Amniotic epithelial cell (primary cell): ENCODE results near the gene POU3F2.

Experiments
- DNase-seq: peaks from one replicate; pipeline ENCODE4 v3.0.0-alpha.2; 2010; ENCODE audit warnings: low read depth

Gene POU3F2

DNA sequence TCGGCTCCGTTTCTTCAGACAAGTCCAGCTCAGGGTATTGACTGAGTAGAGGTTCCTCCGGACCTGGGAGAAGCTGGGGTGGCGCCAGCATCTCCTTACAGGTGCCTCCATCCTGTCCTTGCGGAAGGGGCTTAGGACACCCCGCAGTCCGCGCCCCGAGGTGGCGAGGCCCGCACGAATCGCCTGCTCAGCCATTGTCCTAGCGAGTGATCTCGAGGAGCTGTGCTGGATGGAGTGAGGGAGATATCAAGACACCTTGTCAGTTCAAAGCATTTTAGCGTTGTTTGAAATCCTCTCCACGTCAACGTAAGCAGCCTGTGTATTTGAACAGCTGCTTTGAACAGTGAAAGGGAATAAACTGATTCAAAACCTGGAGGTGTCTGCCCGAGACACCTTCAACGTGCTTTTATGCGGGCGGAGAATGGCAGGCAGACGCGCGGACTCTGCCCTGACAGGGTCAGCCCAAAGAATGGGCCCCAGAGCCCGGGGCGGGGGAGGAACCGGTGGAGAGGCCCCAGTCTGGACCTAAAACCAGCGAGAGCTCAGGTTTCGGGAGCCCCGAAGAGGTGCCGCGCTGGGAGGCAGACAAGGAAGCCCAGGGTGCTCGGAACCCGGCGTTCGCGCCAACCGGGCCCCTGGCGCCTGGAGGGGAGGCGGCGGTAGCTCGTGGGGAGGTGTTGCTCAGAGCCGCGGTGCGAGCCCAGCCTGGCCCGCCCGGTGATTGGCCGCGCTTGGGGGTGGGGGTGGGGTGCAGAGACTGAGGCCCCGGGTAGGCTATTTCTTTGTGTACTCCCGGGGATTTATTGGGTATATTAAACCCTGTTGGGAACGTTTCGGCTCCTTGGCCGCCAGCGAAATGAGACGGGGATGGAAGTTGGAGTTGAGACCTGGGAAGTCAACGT is 3.1 kb upstream of the POU3F2 start:
- no peak for DNase-seq

DNA sequence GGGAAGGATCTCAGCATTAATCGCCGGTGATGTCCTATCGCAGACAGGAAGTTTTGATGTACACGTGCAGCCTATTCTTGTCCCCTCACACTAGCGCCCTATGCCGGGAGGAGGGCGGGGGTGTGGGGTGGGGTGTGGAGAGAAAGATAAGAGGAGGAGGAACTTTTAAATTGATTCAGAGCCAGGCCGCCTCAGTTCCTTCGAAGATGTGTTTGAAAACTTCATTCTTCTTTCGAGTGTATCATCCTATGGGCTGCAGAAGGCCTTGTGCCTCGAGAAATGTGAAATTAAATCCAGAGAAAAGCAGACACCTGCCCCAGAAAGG is 2.5 kb upstream of the POU3F2 start:
- no peak for DNase-seq

DNA sequence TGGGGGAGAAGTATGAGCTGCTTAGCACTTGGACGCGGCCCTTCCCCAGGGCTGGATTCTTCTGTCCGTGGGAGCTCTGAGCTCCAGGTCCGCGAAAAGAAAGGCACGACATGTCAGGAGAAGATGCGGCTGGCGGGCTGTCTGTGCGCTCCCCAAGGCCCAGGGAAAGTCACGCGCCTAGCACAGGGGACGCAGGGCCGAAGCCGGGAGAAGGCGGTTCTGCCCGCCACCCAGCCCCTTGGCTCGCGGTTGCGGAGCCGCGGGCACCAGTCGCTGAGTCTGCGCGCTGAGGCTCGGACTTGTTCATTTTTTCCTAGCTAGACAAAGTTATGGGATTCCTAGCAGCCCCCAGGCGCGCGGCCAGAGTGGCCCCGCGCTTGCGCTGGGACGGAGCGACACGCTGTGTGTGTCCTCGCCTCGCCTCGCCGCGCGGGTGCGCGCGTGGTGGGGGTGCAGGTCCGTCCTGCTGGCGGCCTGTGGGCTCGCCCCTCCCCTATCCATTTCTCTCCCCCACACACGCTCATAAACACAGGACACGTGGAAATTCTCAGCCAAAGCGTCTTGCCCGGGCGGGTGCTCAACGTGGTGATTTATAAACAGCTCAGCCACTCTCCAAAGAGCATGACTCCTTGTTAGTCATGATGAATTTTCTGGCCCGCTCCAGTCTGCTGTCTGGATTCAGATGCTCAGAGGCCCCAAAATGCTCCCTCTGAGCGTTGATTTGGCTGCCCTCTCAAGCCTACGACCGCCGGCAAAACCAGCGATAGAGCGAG is 1.9 kb upstream of the POU3F2 start:
- DNase-seq = peak; percentile 65

DNA sequence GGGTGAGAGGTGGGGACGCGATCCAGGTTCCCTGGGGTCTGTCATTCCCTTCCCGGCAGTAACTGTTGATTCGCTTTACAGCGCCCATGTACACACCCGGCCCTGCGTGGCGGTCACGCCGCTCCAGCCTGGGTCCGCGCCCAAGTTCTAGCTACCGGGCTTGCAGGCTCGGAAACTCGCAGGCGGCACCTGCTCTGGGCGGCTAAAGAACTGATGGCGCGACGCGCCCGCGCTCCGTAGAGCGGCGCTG is 1.4 kb upstream of the POU3F2 start:
- peak; percentile 15 for DNase-seq

DNA sequence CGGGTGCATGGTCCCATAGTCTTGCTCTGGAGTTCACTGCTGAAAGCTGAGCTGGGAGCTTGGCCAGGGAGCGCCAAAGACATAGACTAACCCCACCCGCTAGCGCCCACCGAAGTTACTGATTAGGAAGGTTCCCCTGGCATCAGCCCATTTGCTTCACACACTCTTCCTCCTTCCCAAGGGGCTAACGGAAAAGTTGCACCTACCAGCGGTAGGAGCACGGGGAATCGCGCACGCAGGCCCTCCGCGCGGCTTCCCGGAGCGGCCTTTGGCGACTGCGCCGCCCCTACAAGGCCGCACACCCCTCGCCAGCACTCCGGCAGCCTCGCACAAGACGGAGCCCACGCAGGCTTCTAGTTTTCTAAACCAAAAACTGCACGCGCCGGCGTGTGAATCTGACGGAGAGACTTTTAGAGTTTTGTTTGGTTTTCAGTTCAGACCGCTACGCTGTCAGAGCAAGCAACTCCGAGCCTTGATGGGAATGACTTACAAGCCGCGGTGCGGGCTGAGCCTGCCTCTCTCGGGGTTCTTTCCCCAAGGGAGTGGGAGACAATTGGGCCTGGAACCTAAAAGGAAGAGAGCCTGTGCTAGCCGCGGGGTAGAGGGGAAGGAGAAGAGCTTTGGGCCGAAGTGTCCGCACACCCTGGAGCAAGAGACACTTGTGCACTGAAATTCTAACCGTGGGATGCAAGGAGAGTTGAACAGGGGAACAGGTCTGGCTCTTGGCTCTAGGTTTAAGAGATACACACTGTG is 891 bp upstream of the POU3F2 start:
- DNase-seq = peak; percentile 17

DNA sequence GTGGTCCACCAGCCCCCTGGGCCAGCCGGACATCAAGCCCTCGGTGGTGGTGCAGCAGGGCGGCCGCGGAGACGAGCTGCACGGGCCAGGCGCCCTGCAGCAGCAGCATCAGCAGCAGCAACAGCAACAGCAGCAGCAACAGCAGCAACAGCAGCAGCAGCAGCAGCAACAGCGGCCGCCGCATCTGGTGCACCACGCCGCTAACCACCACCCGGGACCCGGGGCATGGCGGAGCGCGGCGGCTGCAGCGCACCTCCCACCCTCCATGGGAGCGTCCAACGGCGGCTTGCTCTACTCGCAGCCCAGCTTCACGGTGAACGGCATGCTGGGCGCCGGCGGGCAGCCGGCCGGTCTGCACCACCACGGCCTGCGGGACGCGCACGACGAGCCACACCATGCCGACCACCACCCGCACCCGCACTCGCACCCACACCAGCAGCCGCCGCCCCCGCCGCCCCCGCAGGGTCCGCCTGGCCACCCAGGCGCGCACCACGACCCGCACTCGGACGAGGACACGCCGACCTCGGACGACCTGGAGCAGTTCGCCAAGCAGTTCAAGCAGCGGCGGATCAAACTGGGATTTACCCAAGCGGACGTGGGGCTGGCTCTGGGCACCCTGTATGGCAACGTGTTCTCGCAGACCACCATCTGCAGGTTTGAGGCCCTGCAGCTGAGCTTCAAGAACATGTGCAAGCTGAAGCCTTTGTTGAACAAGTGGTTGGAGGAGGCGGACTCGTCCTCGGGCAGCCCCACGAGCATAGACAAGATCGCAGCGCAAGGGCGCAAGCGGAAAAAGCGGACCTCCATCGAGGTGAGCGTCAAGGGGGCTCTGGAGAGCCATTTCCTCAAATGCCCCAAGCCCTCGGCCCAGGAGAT is 1.0 kb downstream of the POU3F2 start:
- no peak for DNase-seq

DNA sequence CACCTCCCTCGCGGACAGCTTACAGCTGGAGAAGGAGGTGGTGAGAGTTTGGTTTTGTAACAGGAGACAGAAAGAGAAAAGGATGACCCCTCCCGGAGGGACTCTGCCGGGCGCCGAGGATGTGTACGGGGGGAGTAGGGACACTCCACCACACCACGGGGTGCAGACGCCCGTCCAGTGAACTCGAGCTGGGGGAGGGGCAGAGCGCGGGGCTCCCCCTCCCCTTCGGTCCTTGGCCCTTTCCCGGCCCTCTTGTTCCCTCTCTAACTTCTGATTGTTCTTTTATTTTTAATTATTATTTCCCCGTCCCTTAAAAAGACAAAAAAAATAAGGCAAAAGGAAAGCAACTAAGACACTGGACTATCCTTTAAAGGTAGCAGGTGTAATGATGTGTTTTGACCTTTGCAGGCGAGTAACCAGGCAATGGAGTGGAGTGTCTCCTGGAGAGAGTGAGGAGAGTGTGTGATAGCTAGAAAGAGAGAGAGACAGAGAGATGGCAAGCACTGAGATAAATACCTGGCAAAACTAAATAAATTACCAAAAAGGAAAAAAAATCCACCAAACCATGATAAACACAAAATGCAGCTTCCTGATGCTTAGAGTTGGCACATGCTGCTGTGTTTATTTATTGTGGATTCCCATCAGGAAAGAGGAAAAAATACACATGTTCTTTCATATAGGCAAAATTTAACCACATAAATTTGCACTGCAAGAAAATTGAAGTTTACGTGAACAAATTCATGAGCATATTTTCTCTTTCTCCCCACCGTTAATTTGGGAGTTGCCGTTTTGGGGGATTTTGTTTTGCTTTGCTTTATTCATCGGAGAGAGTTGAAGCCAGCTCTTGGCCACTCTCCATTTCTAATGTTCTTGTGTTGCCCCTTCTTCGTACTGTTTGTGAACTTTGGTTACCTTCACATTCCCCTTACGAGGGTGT is 1.9 kb downstream of the POU3F2 start:
- DNase-seq = no peak

DNA sequence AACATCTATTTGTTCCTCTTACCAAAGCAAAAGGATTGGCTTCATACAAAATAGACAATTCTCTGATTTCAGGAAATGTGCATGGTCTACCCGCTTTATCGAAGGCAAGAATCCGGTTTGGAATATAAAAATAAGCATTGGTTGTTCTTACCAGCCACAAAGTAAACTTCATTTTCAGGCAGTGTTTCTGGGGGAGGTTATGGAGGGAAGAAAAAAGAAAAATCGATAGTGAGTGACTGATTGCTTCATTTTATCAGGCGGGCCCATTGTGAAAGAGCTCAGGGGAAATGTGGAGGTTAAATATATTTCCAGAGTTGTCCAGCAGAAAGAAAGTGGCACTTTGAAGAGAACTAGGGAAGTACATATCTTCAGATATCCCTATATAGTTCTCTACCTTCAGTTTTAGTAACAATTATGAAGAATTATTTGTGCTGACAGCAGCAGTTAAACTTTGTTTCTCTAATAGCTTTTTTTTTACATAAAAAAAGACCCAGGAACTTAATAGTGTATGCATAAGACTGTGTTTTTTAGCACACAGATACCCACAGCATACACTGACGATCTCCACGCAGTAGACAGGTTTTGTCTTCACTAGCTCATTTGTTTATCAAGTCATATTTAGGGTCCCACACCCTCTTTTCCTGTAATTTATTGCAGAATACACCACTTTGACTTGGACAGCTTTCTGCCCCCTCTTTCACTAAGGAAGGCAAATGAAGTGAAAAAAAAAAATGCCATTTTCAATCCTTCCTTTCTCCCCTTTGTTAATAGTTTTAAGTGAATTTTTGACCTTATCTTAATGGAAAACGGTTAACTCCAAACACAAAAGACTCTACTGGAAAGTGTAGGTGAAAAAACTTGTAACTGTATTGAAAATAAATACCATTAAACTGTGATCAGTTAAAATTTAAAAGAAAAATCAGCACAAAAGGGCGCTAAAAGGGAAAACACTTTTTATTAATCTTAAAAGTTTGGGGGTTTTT is 2.9 kb downstream of the POU3F2 start:
- DNase-seq = no peak

DNA sequence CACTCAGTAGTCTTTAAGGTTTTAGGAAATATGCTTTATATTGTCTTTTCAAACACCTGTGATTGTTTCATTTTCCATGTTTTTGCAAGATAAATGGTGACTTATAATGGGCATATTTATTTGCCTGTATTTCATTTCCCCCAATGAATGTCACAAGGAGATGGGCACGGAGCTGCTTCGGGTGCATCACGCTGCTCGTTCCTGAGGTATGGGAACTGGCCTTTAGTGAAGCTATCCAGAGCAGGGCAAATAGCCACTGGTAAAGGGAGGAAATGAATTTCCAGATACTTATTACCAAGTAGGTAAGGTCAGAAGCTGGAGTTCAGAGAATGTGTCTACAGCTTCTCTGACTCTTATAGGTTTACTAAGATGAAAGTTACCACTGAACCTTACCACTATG is 3.7 kb downstream of the POU3F2 start:
- DNase-seq = no peak

DNA sequence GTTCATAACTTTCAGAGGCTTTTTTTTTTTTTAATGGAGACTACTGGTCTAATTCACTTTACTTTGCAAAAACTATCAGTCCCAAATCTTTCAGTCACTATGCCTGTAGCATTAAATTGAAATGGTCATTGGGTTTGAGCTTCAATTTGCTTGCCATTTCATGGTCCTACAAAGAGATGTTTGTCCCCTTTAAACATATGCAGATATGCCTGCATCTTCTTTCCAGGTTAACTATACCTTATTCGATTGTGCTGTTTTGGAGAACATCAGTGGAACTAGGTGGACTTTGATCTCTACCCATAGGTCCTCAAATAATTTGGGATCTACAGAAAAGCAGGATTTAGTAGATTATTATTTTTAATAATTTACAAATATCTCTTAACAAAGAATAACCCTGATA is 4.6 kb downstream of the POU3F2 start:
- no peak for DNase-seq

DNA sequence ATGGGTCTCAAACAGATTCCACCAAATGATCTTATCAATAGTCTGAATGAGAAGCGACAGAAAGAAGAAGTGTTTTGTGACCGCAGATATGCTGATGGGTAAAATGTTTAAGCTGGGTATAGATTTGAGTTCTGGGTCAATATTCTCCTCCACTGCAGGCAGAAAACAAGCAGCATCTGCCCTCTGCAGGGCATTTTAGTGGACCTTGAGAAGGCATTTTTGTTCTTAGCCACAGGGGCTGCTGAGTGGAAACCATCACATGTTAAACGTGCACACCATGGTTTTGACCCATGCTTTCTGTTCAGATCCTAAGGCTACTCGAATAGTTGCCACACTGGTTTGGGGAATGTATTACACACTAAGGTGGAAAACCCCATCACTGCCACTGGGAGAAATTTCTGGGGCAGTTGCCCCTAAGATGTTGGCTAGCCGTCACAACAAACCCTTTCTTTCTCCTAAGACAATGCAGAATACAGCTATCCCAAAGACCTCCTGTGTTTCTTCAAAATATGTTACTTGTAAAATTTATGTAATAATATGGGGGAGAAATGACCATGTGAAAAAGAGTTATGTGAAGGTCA is 5.5 kb downstream of the POU3F2 start:
- DNase-seq = peak; percentile 17

DNA sequence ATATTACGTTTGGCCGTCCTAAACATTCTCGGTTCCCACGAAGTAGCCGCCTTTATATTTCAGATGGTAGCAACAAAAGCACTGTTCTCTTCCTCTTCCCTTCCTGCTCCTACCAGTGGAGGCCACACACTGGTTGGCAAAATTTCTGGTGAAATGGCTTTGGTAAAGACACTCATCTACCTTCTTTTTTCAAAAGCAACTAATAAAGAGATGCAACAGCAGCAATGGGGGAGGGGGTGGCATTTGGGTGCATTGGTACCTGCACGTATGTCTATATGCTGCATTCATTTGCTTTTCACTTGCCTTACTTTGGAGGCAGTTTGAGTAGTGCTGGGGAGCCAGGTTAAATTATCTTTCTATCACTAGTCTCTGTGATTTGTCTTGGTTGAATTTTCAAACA is 6.0 kb downstream of the POU3F2 start:
- no peak for DNase-seq

DNA sequence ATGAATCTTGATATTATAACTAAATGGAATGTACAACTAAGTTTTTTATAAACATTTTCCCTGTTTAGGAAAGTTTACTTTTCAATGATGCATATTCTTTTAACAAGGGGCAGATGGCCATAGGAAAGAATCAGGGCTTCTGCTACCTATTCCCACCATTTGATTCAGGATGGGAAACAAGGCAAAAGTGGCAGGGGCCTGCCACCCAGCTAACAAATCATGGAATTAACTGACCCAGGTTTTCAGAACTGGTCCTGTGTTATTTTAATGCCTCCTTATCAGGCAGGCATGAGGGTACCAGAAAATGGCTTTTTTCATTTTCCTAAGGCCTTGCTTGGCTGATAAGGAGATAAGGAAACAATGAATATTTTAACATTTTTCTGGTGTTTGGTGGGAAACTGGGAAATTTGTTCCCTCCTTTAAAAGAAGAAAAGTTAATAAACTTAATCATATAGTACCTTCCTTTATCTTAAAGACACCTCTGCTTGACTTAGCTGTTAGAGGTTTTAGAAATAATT is 6.7 kb downstream of the POU3F2 start:
- no peak for DNase-seq

DNA sequence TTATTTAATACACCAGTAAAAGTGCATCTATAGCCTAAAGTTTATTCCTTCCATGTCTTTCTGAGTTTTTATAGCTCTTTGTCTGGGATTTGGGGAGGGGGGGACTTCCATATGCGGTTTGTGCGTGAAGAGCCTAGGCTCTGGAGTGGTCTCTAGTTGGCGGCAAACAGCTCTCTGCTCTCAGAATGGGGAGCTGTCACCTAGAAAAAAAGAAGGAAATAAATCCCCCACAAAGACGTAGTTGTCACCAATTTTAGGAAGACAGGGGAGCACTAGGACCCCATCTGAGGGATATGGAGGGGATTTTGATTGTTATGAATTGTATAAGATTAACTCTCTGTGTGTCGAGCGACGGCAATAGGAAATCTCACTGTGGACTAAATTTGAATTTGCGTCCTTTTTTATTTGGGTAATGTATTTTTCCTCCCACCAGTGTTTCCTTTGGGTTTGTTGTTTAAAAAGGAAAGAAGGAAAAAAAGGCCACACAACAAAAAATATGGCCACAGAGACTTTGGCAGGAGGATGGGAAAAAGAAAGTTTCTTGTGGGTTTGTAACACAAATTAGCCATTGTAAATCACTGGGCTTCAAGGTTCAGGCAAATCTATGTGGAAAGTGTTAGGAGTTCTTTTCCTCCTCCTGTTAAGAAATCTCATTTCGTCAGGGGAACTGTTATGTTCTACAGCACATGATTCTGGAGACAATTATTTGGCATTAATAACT is 7.4 kb downstream of the POU3F2 start:
- DNase-seq = no peak

DNA sequence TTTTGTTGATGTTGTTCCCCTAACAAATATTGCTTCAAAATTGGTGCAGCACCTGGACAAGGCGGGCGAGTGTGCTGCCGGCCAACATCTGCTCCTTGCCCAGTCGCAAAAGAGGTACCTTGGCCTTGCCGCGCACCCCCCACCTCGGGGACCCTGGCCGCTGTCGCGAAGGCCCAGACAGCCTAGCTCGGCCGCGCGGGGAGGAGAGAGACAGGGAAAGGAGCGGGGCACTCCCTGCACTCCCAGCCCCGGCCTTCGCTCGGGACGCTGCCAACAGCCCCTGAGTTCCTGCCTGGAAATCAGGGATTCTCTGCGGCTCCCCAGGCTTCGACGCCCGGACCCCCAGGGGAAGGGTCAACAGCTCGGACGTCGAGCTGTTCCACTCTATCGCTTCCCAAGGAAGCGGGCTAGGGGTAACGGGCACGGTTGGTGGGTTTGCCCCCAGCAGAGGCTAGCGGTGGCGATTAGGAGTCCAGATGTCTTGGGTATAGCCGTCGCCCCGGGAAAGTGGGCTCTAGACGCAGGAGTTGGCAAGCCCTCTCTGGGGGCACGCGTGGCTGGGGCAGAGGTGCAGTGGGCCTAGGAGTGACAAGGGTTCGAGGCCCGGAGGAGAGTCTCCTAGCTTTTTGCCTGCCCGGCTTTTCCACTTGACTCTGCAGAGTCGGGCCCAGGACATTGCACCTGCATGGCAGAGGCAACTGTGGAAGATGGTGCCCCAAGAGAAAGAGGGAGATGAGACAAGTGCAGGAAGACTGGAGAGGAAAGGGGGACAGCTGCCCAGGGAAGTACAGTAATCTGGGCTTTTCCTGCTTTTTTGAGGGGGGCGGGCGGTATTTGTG is 8.2 kb downstream of the POU3F2 start:
- DNase-seq = no peak

DNA sequence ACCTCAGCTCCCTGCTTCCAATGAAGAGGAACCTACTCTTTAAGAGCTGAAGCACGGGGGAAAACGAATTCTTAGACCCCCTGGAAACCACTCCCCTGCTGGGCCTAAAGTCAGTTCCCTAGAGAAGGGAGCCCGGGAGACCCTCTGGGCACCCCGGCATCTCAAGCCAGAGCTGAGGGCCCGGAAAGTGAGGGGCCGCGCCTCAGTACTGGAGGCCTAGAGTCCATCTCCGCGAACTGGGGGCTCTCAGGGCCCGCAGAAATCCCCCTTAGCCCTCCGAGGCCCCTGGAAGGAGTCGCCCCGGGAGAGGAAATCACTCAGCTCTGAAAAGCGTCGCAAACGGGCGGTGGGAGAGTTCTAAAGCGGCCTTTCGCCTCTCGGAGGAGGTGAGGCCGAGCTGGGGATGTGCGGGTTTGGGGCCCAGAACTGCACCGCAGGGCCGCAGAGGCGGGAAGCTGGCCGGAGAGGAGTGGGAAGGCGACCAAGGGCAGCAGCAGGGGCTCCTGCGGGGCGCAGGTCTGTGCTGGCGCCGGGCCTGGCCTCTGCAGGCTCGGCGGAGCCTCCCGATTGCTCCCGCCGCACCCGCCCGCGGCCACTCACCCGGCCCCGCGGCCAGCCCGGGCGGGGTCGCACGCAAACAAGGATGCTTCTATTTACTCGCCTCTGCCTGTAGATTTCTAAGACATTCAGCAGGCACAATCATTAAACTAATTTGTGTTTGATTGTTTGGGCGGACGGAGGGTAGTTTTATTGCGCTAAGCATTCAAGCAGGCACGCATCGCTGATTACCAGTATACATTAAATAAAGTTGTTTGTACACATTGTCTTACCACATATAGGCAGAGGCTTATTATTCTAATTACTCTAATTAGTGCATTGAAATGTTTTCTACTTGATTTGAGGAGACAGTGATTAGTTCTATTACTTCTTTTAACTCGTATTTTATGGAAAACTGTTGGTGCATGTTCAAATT is 9.2 kb downstream of the POU3F2 start:
- DNase-seq = no peak
